Karpas-422 (cell line): Measurements from ENCODE around the gene MOK. TPM values are rescaled to one million over a fixed set of nuclear protein-coding genes. Genes with fewer than 3 reads are reported as not detected.

Experiments
- DNase-seq: peaks from one replicate; pipeline ENCODE4 v3.0.0-alpha.2; 2015
- H2AFZ ChIP-seq: fragments of 200-600 bp; sonication (generic); 2 replicates; pipeline ENCODE4 v1.6.1; 2014; ENCODE audit warnings: antibody characterized with exemption, low read length, mixed read lengths
- H3K27ac ChIP-seq: fragments of 200-600 bp; sonication (generic); 2 replicates; pipeline ENCODE4 v1.5.1; 2014; ENCODE audit warnings: mild to moderate bottlenecking, low read length, moderate library complexity
- H3K27me3 ChIP-seq: fragments of 200-600 bp; sonication (generic); 2 replicates; pipeline ENCODE4 v1.6.1; 2014; ENCODE audit warnings: low read length, mixed read lengths
- H3K36me3 ChIP-seq: fragments of 200-600 bp; sonication (generic); 2 replicates; pipeline ENCODE4 v1.6.1; 2014; ENCODE audit warnings: low read length, mixed read lengths; ENCODE audit not compliant: insufficient read depth
- H3K4me1 ChIP-seq: fragments of 200-600 bp; sonication (generic); 2 replicates; pipeline ENCODE4 v1.6.1; 2014; ENCODE audit warnings: mild to moderate bottlenecking, low read length, mixed read lengths
- H3K4me2 ChIP-seq: fragments of 200-600 bp; sonication (generic); 2 replicates; pipeline ENCODE4 v1.6.1; 2014; ENCODE audit warnings: low read length, low read depth, mild to moderate bottlenecking; ENCODE audit not compliant: poor library complexity, severe bottlenecking
- H3K4me3 ChIP-seq: fragments of 200-600 bp; sonication (generic); 2 replicates; pipeline ENCODE4 v1.5.1; 2014; ENCODE audit warnings: mild to moderate bottlenecking, antibody characterized with exemption, low read length, mixed read lengths
- H3K79me2 ChIP-seq: fragments of 200-600 bp; sonication (generic); 2 replicates; pipeline ENCODE4 v1.6.1; 2014; ENCODE audit warnings: mild to moderate bottlenecking, low read length, mixed read lengths
- H3K9ac ChIP-seq: fragments of 200-600 bp; sonication (generic); 2 replicates; pipeline ENCODE4 v1.6.0; 2014; ENCODE audit warnings: low read length
- H3K9me2 ChIP-seq: fragments of 200-600 bp; sonication (generic), shearing (Covaris generic); replicated peaks from 2 replicates; pipeline ENCODE4 v1.6.0; 2014; ENCODE audit warnings: mild to moderate bottlenecking, low read length, moderate library complexity; ENCODE audit not compliant: insufficient read depth
- H3K9me3 ChIP-seq: fragments of 300-700, 200-600 bp; sonication (generic); 2 replicates; pipeline ENCODE4 v1.6.1; 2014; ENCODE audit warnings: low read length, mixed read lengths
- H4K20me1 ChIP-seq: fragments of 200-600 bp; sonication (generic); 2 replicates; pipeline ENCODE4 v1.6.1; 2014; ENCODE audit warnings: mild to moderate bottlenecking, antibody characterized with exemption, low read length, low read depth; ENCODE audit not compliant: insufficient read depth
- total RNA-seq: library from RNA; depleted of rRNA; stranded (reverse); fragments of >200 nt; shearing (Covaris generic); gene quantifications from 2 replicates; pipeline ENCODE4 v1.2.3, GENCODE V29; 2014; ENCODE audit warnings: low replicate concordance

Gene MOK
- total RNA-seq, 1 experiment from 2014 or later, result 4.4 TPM

- H2AFZ ChIP-seq, result no peak overlapping the region
These were observed 71.9 kb downstream of the MOK start for GRCh38 chr14:102233081-102233480.

DNA sequence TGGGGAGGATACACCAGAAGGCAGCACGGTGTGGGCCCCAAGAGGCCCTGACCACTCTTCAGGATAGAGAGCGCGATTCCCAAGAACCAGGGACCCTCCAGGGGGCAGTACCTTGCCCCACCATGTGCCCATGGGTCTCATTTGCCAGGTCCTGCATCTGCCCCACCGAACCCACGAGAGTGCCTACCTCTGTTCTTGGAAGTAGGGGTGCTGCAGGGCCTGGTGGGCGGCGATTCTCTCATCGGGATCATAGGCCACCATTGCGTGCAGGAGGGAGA is 72.7 kb downstream of the MOK start:
- Histone ChIP-seq H3K4me1 (peaks cover 20% of the 10 kb centered on the region), H3K9me3 (no peaks in the 10 kb centered on the region), H3K9ac (no peak overlapping the region), H4K20me1 (peaks cover 4% of the 10 kb centered on the region), H3K27ac (no peak overlapping the region), H3K27me3 (no peaks in the 10 kb centered on the region), H2AFZ (no peak overlapping the region), H3K9me2 (no peaks in the 10 kb centered on the region), H3K79me2 (no peaks in the 10 kb centered on the region), H3K36me3 (no peaks in the 10 kb centered on the region), H3K4me2 (no peak overlapping the region), H3K4me3 (no peak overlapping the region)
- DNase-seq, result no peak

More at GRCh38 chr14:102233081-102233480, 71.9 kb downstream of the MOK start:
- DNase-seq, result no peak
- Histone ChIP-seq H3K9ac (no peak overlapping the region), H3K9me2 (no peaks in the 10 kb centered on the region), H3K4me3 (no peak overlapping the region), H3K4me1 (peaks cover 19% of the 10 kb centered on the region), H4K20me1 (peaks cover 4% of the 10 kb centered on the region), H3K79me2 (no peaks in the 10 kb centered on the region), H3K9me3 (no peaks in the 10 kb centered on the region), H3K4me2 (no peak overlapping the region), H3K36me3 (no peaks in the 10 kb centered on the region), H3K27me3 (no peaks in the 10 kb centered on the region), H3K27ac (no peak overlapping the region)

- H3K79me2 ChIP-seq, result no peaks in the 10 kb centered on the region
These were observed 73.3 kb downstream of the MOK start for GRCh38 chr14:102231476-102232347.

GRCh38 chr14:102230481-102231210 is 74.3 kb downstream of the MOK start:
- Histone ChIP-seq H4K20me1 (peaks cover 3% of the 10 kb centered on the region; the same call in 1 of the 2 replicates), H3K4me1 (peaks cover 23% of the 10 kb centered on the region), H2AFZ (no peak overlapping the region), H3K36me3 (no peaks in the 10 kb centered on the region), H3K79me2 (no peaks in the 10 kb centered on the region), H3K27ac (no peak overlapping the region), H3K27me3 (no peaks in the 10 kb centered on the region), H3K9me2 (no peaks in the 10 kb centered on the region), H3K4me2 (no peak overlapping the region), H3K4me3 (no peak overlapping the region), H3K9me3 (no peaks in the 10 kb centered on the region), H3K9ac (no peak overlapping the region)
- no peak for DNase-seq

More at GRCh38 chr14:102231476-102232347, 73.3 kb downstream of the MOK start:
- H2AFZ ChIP-seq, result no peak overlapping the region
- no peak overlapping the region for H3K4me3 ChIP-seq
- H4K20me1 ChIP-seq, result peaks cover under 1% of the 10 kb centered on the region
- peaks cover 23% of the 10 kb centered on the region for H3K4me1 ChIP-seq
- H3K36me3 ChIP-seq, result no peaks in the 10 kb centered on the region
- no peaks in the 10 kb centered on the region for H3K9me3 ChIP-seq
- H3K9ac ChIP-seq, result no peak overlapping the region
- no peaks in the 10 kb centered on the region for H3K9me2 ChIP-seq
- no peak overlapping the region for H3K4me2 ChIP-seq
- no peak overlapping the region for H3K27ac ChIP-seq
- no peak for DNase-seq
- no peaks in the 10 kb centered on the region for H3K27me3 ChIP-seq

DNA sequence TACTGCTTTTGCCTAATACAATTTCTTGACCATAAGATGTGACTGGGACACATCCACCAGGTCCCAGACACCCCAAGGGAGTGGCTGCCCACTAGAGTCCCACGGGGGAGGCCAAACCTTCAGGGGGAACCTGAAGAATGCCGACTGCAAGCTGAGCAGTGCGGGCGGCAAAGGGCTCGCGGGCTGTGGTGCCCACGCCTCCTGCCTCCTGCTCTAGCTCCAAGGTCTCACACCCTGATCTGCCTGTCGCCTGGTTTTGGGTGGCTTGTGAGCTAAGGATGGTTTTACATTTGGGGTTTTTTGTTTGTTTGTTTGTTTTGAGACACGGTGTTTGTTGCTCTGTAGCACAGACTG is 75.2 kb downstream of the MOK start:
- no peaks in the 10 kb centered on the region for H3K27me3 ChIP-seq
- peaks cover 18% of the 10 kb centered on the region for H3K4me1 ChIP-seq
- no peak overlapping the region for H3K4me3 ChIP-seq
- H3K36me3 ChIP-seq, result no peaks in the 10 kb centered on the region
- H3K27ac ChIP-seq, result no peak overlapping the region
- no peaks in the 10 kb centered on the region for H3K79me2 ChIP-seq
- peaks cover 11% of the 10 kb centered on the region for H4K20me1 ChIP-seq
- H3K9me3 ChIP-seq, result no peaks in the 10 kb centered on the region
- H2AFZ ChIP-seq, result no peak overlapping the region
- no peak overlapping the region for H3K4me2 ChIP-seq
- no peak for DNase-seq
- H3K9me2 ChIP-seq, result no peaks in the 10 kb centered on the region
- no peak overlapping the region for H3K9ac ChIP-seq

DNA sequence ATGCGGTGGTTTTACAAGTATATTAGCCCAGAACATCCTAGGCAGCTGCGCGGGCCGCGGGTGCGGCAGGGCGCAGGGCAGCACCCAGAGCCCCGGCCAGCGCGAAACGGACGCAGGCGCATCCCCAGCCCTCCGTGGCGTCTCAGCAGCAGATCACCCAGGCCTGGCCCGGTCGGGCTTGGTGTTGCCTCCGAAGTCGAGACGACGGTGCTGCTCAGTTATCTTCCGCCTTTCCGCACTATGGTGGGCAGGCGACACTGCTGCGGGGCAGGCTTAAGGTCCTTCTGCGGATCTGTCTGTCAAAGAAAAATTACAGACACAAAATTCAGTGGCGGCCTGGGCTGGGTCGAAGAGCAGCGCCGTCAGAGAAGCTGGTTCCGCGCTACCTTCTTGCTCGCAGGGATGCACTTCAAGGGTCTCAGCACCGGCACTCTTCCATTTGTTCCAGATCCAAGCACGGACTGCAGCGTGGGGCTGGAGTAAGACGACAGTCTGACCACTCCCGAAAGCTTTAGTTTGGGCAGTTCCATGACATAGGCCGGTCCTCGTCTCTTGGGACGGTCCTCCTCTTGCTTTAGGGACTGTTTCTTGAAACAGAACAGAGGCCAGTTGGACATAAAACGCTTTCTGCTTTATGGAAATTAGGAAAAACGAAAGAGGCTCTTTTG is 75.8 kb downstream of the MOK start:
- no peaks in the 10 kb centered on the region for H3K9me3 ChIP-seq
- no peak overlapping the region for H3K9ac ChIP-seq
- peaks cover 17% of the 10 kb centered on the region for H3K4me1 ChIP-seq
- H2AFZ ChIP-seq, result no peak overlapping the region
- peaks cover 14% of the 10 kb centered on the region for H4K20me1 ChIP-seq
- no peak overlapping the region for H3K4me2 ChIP-seq
- no peak for DNase-seq
- no peaks in the 10 kb centered on the region for H3K36me3 ChIP-seq
- no peaks in the 10 kb centered on the region for H3K9me2 ChIP-seq
- no peak overlapping the region for H3K27ac ChIP-seq
- no peaks in the 10 kb centered on the region for H3K27me3 ChIP-seq
- no peaks in the 10 kb centered on the region for H3K79me2 ChIP-seq
- no peak overlapping the region for H3K4me3 ChIP-seq

DNA sequence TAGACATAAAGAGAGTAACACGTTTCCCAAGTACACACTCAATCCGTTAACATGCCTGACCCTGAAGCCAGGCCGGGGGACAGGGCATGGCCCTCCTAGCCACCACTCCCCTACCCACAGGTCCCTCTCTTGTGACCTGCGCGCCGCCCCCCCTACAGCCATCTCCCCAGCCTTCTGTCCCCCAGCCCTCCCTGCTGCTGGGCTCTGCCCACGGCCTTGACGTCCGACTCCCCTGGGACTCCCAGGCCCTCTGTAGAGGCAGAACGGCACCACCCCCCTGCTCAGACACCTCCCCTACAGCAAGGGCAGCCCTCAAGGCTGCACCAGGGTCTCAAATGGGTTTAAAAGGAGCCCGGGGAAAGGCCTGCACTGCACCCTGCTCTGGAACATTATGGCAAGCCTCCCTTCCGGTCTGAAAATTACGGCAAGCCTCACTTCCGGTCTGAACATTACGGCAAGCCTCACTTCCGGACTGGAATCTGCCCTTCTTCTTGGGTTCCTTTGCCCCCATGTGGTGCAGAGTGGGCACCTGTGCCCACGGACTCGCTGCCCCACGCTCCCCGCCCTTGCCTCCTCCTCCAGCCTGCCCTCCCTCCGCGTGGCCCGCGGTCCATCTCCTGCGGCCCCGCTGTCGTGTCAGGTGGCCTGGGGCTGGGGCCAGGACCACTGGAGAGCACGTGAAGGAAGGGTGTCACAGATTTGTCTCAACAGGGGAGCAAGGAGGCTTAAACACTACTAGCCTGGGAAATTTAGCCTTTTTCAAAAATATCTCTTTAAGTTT is 77.6 kb downstream of the MOK start:
- peak; percentile 57 for DNase-seq
- Histone ChIP-seq H3K4me1 (peaks cover 7% of the 10 kb centered on the region), H3K4me2 (peak overlapping the region; percentile 30), H2AFZ (no peak overlapping the region), H3K4me3 (peak overlapping the region; percentile 35; the same call in 1 of the 2 replicates), H3K9me2 (no peaks in the 10 kb centered on the region), H3K36me3 (no peaks in the 10 kb centered on the region), H3K9ac (0 out of 2 replicates have a peak overlapping the region, but pooled peaks have one; percentile 26), H3K79me2 (no peaks in the 10 kb centered on the region), H3K9me3 (no peaks in the 10 kb centered on the region), H4K20me1 (peaks cover 20% of the 10 kb centered on the region), H3K27me3 (no peaks in the 10 kb centered on the region), H3K27ac (no peak overlapping the region)
